ENCODE results near the gene MSH3.

Gene MSH3

DNA sequence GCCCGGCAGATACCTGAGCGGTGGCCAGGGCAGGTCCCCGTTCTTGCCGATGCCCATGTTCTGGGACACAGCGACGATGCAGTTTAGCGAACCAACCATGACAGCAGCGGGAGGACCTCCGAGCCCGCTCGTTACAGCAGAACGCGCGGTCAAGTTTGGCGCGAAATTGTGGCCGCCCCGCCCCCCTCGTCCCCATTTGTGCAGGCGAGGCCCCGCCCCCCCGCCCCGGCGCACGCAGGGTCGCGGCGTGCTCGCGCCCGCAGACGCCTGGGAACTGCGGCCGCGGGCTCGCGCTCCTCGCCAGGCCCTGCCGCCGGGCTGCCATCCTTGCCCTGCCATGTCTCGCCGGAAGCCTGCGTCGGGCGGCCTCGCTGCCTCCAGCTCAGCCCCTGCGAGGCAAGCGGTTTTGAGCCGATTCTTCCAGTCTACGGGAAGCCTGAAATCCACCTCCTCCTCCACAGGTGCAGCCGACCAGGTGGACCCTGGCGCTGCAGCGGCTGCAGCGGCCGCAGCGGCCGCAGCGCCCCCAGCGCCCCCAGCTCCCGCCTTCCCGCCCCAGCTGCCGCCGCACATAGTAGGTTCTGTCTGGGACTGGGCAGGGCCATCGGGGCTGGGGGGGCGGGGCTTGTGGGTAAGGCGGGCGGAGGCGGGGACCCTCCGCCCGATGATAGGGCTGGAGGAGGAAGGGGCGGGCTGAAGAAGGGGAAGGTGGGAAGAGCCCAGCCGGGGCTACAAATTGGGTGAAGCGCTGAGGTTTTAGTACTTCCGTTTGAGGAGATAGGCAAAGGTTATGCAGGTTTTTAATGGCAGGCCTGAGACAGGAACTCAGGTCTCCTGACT is at the start of gene MSH3, which contains the start of gene DHFR:
Gene MSH3, plus strand, starts transcription at position 262 of the 840 bp plus-strand sequence. Its CDS starts 76 bp downstream, at position 338.
Gene DHFR, minus strand, starts transcription at position 593 of the 840 bp plus-strand sequence. Its CDS starts 494 bp downstream, at position 99.
- peak; percentile 90 for DNase-seq

DNA sequence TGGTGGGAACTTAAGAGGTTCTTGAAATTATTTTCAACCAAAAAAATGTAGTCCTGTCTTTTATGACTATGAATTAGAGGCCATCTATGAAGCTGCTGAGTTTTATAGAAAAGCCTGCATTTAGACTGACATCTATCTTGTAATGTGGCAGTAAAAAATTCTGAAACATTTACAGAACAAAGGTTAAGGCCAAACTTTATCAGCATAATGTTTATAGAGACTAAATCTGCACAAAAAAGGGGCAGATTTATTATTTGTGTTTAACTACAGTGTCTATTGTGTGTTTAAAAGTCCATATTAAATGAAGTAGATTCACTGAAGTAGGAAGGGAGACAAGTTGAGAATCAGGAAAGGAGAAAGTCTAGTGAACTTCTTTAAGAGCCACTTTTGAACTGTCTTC is 47.1 kb upstream of the MSH3 start:
- no peak for DNase-seq

DNA sequence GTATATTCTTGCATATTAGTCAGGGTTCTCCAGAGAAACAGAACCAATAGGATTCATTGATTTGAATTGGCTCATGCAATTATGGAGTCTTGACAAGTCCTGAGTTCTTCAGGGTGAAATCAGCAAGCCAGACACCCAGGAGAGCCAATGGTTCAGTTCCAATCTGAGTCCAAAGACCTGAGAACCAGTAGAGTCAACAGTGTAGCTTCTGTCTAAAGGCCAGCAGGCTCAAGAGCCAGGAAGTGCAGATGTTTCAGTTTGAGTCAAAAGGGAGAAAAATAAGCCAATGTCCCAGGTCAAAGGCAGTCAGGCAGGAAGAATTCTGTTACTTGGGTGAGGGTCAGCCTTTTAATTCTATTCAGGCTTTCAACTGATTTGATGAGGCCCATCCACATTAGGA is 46.6 kb upstream of the MSH3 start:
- DNase-seq, result no peak

DNA sequence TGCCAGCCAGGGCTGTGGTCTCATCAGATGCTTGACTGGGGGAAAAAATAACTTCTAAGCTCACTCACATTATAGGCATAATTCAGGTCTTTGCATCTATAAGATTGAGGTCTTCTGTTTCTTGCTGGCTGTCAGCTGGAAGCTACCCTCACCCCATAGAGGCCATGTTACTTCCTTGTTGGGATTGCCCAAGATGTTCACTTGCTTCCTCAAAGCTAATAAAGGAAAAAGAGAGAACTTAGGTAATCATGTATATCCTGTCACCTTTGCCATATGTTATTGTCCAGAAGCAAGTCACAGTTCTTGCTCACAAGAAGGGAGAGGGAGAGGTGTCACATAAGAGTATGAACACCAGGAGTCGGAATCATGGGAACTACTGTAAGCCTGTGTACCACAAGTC is 45.7 kb upstream of the MSH3 start:
- no peak for DNase-seq

DNA sequence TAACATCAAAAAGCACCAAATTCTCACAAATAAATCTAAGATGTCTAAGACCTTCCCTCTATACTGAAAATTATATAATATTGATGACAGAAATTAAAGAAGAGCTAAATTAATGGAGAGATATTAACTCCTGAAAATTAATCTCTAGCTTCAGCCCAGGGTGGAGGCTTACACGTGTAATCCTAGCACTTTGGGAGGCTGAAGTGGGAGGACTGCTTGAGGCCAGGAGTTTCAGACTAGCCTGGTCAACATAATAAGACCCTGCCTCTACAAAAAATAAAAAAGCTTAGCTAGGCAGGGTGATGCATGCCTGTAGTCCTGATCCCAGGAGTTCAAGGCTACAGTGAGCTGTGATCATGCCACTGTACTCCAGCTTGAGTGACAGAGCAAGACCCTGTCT is 44.8 kb upstream of the MSH3 start:
- no peak for DNase-seq

DNA sequence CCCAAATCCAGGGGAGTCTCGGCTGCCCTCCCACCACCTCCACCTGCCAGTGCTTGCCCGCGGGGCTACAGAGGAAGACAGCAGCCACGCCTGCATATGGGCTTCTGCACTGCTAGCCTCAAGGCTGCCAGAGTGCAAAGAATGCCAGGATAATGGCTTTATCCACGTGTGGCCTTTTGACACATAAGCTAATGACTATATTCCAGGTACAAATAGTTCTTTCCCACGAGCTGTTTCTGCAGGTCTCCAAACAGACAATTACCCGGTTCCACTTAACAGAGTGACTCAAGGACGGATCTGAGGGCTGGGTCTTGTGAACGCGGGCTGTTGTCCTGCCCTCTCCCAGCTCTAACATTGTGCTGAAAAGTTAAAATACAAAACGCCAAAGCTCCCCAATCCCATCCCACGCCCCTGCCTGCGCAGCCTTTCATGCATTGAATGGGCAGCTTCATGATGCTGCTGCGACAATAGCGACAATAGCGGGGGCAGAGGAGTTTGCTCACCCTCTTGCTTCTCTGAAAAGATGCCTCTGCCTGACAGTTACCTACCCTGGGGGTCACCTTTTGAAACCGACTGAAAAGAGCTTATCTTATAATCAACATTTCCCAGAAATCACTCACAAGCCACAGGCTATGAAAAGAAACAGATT is 39.1 kb upstream of the MSH3 start:
- no peak for DNase-seq

DNA sequence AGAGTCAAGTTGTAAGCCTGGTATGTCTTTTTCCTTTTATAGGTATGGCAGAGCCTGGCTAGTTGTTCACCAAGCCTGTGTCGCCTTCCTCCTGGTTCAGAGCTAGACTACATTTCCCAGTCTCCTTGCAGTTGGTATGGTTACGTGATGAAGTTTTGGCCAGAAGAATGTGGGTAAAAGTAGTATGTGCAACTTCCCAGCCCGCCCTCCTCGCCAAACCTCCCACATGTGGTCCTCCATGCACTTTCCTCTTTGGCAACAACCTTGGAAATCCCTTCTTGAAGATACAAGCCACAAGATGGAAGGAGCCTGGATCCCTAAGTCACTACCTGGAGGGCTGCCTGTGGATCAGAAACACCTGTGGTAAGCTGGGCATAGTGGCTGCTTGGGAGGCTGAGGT is 36.0 kb upstream of the MSH3 start:
- no peak for DNase-seq

DNA sequence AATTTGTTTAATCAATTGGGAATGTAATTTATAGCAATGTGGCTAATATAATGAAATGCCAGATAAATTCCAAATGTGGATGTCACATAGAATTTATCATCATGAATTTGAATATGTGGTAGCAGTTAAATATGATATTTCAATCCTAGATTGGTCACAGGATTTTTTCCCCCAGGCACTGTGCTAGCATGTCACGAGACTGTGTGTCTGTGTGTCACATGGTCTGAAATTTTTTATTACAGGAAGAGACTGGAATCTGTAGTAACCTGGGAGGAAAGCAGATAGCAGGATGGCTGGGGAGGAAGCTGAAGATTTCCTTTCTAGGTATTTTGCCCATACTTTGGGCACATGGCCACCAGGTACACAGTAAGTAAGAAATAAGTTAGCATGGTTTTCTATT is 35.4 kb upstream of the MSH3 start:
- no peak for DNase-seq

DNA sequence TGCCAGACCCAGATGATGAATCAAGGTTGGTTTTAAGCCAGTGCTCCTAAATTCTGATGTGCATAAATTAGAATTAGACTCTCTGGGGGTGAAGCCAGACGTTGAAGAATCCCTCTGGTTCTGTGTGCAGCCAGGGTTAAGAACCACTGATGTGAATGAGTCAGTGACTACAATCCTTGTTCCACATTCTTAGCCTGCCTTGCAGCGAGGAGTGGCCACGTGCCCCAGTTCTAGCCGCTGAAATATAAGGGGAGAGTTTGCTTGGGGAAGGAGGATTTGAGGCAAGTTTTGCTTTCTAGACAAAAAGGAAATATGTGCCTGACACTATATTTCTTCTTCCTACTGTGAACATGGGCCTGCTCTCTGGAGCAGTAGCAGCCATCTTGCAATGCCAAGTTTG is 34.2 kb upstream of the MSH3 start:
- peak; percentile 9 for DNase-seq

DNA sequence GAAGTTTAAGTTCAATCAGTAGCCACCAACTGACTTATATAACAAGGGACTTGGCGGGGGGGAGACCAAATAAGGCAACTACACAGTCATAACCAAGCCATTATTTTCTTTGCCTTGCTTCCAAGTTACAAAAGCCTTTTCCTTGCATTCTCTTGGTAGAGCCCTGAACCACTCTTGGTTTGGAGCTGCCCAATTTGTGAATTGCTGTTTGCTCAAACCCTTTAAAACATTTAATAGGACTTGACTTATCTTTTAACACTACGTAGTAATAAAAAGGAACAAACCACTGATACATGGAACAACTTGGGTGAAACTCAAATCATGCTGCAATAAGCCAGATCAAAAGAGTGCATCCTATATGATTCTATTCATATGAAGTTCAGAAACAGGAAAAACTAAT is 31.7 kb upstream of the MSH3 start:
- no peak for DNase-seq

DNA sequence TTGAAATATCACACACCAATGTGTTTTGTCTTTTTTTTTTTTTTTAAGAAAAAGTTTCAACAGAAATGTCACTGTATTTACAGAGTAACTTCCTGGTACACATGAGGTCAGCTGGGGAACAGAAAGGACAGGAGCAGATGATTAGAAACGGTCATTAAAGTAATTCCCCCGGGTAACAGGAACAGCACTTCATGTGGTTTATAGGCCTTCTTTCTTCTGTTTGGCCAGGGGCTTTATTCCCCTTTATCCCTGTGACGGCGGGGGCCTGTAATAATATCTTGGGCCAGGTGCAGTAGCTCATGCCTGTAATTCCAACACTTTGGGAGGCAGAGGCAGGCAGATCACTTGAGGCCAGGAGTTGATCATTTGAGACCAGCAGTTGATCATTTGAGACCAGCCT is 30.5 kb upstream of the MSH3 start:
- DNase-seq, result no peak

DNA sequence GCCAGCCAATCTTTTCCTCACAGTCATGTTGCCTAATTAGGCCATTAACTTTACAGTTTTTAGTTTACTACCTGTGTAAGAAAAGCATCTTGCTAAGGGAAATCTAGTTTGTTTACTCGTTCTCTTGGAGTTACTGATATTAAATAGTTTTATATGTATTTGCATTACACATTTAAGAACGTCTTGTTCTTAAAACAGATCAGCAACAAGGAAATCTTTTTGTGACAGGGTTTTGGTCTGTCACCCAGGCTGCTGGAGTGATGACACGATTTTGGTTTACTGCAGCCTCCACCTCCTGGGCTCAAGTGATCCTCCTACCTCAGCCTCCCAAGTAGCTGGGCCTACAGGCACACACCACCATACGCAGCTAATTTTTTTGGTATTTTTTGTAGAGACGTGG is 29.2 kb upstream of the MSH3 start:
- DNase-seq, result no peak

DNA sequence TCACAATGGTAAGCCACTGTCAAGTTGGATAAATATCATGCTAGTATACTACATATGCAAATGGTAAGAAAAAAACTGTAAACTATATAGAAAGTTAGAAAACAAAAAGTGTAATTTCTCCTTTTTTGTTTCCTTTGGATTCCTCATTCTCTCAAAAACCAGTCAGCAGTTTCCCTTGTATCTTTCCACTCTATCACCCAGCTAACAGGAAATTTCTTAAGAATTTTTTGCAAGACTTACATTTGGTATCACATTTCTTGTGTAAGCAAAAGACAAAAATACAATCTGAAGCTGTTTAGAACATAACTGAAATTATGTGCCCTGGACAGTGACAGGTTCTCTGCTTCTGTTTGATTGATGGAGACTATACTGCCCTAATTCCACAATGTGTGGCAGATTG is 25.2 kb upstream of the MSH3 start:
- DNase-seq, result no peak

DNA sequence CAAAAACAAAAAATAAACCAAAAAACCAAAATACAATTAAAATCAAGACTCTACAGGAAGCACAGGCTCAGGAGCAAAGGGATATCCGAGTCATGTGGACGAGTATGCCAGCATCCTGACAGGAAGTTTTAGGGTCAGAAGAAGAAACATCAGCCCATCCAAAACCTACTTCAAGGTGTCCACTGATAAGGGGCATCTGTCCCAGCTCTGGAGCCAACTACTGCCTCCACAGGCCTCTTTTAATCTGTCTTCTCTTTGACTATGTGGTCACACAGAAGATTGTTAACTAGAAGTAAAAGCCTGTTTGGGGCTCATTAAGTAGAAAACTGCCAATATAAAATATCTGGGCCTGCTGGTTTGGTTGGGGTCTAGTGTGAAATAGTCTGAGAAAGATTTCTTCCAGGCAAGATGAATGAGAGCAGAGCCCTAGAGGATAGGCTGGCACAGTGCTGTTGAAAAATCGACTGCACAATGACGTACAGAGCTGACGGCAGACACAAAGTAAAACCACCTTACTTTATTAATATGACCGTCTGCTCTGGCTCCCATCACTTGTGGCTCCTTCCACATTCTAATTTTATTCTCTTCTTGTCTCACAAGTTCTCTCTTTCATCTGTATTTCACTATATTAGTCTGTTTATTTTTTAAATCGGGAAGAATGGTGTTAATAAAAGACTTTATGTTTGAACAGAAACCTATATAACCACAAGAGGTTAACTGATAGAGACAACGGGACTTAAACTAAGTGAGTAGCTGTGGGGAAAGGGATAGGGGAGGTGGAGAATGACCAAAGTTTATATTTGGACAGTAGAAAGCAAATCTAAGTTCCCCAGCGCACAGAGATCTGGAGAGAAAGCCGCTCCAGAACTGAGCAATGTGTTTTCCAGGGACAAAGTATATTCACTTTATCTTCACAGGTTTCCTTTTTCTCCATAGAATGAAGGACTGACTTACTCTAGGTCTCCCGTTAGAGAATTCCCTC is 22.9 kb upstream of the MSH3 start:
- no peak for DNase-seq

DNA sequence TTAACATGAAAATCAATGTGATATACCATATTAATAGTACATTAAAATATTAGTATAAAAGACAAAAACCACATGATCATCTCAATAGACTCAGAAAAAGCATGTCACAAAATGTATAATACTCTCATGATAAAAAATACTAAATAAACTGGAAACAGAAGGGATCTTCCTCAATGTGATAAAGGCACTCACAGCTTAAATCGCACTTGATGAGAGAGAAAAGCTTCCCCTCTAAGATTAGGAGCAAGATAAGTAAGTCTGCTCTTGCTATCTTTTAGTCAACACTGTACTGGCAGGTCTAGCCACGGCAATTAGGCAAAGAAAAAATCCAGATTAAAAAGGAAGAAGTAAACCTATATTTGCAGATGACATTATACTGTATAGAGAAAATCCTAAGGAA is 21.8 kb upstream of the MSH3 start:
- no peak for DNase-seq

DNA sequence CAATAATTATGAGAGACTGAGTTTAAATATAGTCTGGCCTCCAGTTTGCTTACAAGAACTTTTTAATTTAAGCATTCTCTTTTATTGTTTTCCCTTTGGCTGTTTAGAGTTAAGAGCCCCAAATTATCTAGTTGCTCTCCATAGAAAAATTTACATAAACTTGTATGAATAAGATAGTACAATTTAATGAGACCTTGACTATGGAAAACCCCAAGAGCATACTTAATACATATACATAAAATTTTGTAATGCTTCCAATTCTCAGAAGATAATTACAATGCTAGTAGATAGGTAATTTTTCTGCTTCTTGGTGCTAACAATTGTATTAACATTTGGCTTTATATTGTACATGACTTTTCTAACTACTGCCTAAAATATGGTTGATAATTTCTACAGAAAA is 20.3 kb upstream of the MSH3 start:
- DNase-seq, result no peak

DNA sequence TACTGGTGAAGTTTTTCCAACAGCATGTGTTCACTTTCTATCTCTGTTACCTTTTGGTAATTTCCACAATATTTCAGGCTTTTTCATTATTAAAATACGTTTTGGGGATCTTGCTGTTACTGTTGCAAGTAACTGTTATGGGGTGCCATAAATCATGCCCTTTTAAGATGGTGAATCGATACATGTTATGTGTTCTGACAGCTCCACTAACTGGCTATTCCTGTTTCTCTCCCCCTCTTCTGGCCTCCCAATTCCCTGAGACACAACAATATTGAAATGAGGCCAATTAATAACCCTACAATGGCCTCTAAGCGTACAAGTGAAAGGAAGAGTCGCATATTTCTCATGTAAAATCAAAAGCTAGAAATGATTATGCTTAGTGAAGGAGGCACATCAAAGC is 13.1 kb upstream of the MSH3 start:
- DNase-seq, result no peak

DNA sequence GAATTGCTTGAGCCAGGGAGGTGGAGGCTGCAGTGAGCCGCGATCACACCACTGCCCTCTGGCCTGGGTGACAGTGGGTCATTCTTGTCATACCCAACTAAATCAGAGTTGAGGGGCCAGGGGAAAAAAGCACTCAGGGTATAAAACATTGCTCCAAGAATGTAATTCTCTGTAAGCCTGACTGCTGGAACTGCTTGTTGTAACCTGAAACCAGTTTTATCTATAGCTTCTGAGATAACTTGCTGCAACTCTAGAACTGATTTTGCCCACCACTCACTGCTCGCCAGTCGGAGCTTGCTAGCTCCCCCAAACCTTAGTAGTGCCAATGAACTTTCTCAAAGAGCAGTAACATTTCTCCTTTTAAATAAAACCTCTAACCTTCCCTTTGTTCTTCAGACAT is 9.6 kb upstream of the MSH3 start:
- no peak for DNase-seq

DNA sequence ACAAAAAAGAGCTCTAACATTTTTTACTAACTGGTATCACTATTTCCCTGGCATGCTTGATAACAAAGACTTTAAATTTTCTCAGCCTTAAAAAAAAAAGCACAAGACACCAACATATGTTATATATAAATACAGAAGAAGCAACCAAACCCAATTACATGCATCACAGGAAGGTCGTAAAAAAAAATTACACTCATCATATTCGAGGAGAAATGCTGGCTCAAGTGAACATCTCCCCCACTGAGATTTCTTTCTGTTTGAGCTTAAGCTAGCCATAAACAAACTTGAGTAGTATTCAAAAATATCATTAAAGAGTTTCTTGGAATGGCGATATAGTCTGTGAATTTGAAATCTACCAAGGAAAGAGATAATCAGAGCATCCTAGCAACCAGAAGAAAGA is 7.5 kb upstream of the MSH3 start:
- DNase-seq, result no peak

DNA sequence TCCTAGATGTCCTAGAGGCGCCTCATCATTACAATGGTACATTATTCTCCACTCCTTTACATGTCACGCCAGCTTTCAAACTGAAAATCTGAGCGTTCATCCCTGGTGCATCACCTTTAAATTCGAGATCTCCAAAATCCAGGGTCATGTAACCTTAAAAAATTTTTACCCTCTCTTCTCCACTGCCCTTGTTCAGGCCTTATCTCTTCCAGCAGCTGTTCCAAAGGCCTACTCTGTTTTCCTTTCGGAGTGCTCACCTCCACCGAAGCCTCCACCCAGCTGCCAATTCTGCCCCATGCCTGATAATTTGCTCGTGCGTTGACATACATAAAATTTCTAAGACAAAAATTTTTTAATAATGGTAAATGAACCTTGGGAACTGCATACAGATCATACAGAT is 950 bp upstream of the MSH3 start:
- DNase-seq, result no peak

DNA sequence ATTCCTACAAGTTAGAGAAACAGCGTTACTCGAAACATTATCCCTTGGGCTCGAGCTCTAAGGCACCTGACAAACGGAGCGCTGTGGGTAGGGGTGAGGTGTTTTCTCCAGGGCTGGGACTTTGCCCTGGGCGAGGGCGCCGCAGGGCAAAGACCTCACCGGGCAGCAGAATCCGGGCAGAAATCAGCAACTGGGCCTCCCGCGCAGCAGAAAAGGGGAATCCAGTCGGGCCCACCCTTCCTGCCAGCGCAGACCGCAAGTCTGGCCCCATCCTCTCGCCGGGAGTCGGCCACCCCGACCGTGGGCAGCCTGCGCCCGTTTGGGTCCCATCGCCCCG is 430 bp upstream of the MSH3 start:
- no peak for DNase-seq

DNA sequence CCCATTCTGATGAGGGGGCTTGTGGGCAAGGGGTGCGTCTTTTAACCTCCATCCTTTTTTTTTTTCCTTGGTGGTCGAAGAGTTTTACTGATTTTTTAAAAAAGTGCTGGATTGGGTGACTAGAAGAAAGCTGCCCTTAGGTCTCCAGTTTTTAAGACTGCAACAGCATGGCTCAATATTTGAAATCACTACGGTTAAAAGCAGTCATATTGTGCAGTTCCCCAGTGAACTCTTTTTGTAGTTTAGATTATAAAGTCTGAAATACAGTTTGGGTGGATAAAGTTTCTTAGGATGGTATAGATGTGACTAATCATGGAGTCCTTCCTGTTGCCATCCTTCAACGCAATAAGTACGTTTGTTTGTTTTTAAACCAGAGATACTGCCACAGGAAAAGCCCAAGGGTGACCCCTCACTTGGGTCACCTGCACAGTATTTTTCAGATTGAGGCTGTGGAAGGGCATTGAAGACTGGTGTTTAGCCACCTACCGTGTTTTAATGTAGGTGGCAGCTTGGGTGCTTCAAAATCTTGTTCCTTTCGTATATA is 851 bp downstream of the MSH3 start:
- DNase-seq, result peak; percentile 2

DNA sequence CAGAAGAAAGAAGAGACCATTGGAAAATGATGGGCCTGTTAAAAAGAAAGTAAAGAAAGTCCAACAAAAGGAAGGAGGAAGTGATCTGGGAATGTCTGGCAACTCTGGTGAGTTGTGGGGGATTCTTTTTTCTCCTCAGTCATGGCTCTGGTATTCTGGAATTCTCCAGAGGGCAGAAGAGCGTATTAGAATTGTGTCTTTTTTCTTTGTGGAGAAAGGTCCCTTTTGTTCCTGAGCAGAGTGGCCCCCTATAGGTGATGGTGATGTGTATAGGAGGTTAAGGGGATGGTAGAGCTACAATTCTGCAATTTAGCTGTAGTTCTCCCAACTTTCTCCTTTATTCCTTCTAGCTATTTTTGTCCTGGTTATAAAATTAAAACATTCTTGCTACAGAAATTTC is 2.0 kb downstream of the MSH3 start:
- DNase-seq, result peak; percentile 39

All from fibroblast of skin of right quadriceps (primary cell).